ENCODE results near the gene ACTN1.

GRCh38 chr14:68878908-68879307 is 100.2 kb downstream of the ACTN1 start:
- TF ChIP-seq CEBPB (IDR thresholded peaks at IDR 0.05; ENCODE audit: borderline replicate concordance in 1 of 2, low read depth in 2 of 2, low read length in 2 of 2) (no peak), SMAD1 (IDR thresholded peaks at IDR 0.05; ENCODE audit: low read depth, partially characterized antibody) (no peak), HDAC2 (IDR thresholded peaks at IDR 0.05) (no peak), POLR2AphosphoS5 (IDR thresholded peaks at IDR 0.05; ENCODE audit: low read length) (no peak), GATAD2B (conservative IDR thresholded peaks at IDR 0.05; ENCODE audit: low read depth) (no peak)
- TF ChIP-seq, protein P1, sequence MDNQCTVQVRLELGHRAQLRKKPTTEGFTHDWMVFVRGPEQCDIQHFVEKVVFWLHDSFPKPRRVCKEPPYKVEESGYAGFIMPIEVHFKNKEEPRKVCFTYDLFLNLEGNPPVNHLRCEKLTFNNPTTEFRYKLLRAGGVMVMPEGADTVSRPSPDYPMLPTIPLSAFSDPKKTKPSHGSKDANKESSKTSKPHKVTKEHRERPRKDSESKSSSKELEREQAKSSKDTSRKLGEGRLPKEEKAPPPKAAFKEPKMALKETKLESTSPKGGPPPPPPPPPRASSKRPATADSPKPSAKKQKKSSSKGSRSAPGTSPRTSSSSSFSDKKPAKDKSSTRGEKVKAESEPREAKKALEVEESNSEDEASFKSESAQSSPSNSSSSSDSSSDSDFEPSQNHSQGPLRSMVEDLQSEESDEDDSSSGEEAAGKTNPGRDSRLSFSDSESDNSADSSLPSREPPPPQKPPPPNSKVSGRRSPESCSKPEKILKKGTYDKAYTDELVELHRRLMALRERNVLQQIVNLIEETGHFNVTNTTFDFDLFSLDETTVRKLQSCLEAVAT (IDR thresholded peaks at IDR 0.05) = no peak

All from GM12878 (cell line).